H9 (cell line): ENCODE measurements around the gene SLCO4A1. TPM values are rescaled to one million over a fixed set of nuclear protein-coding genes. Genes with fewer than 3 reads are reported as not detected.
A peak's percentile ranks its signal among the peaks of the same experiment; 100 is the strongest.

Experiments
- DNase-seq: peaks from one replicate; pipeline ENCODE4 v3.0.0-alpha.2; 2017
- H2AFZ ChIP-seq: one replicate; pipeline ENCODE4 v1.6.1; 2013; ENCODE audit warnings: mild to moderate bottlenecking, low read length, control low read depth, moderate library complexity
- H2AK5ac ChIP-seq: 2 replicates; pipeline ENCODE4 v1.6.1; 2013; ENCODE audit warnings: low read length, control low read depth, mixed read lengths; ENCODE audit not compliant: insufficient read length
- H2BK120ac ChIP-seq: one replicate; pipeline ENCODE4 v1.6.1; 2013; ENCODE audit warnings: low read depth, mild to moderate bottlenecking, low read length, control low read depth, inconsistent platforms; ENCODE audit not compliant: poor library complexity, severe bottlenecking
- H2BK12ac ChIP-seq: 2 replicates; pipeline ENCODE4 v1.6.1; 2013; ENCODE audit warnings: low read length, control low read depth, mixed read lengths, low read depth; ENCODE audit not compliant: insufficient read length
- H2BK15ac ChIP-seq: 2 replicates; pipeline ENCODE4 v1.6.1; 2013; ENCODE audit warnings: low read depth, low read length, control low read depth
- H2BK20ac ChIP-seq: one replicate; pipeline ENCODE4 v1.6.1; 2013; ENCODE audit warnings: low read depth, mild to moderate bottlenecking, low read length, control low read depth, inconsistent platforms; ENCODE audit not compliant: poor library complexity, severe bottlenecking
- H2BK5ac ChIP-seq: 2 replicates; pipeline ENCODE4 v1.6.1; 2013; ENCODE audit warnings: low read length, control low read depth, mixed read lengths; ENCODE audit not compliant: insufficient read length
- H3K14ac ChIP-seq: 2 replicates; pipeline ENCODE4 v1.6.1; 2013; ENCODE audit warnings: low read length, control low read depth; ENCODE audit not compliant: insufficient read depth
- H3K18ac ChIP-seq: 2 replicates; pipeline ENCODE4 v1.6.1; 2013; ENCODE audit warnings: low read depth, mild to moderate bottlenecking, mixed read lengths, low read length, control low read depth; ENCODE audit not compliant: insufficient read length
- H3K23ac ChIP-seq: 2 replicates; pipeline ENCODE4 v1.6.1; 2013; ENCODE audit warnings: low read length, control low read depth, mixed read lengths, low read depth; ENCODE audit not compliant: insufficient read length
- H3K23me2 ChIP-seq: 2 replicates; pipeline ENCODE4 v1.6.1; 2013; ENCODE audit warnings: low read depth, mild to moderate bottlenecking, mixed read lengths, low read length, control low read depth; ENCODE audit not compliant: insufficient read length, poor library complexity, severe bottlenecking
- H3K27ac ChIP-seq: 2 replicates; pipeline ENCODE4 v1.5.1; 2013; ENCODE audit warnings: low read length, control low read depth, mixed read lengths, low read depth; ENCODE audit not compliant: insufficient read length
- H3K27me3 ChIP-seq: 2 replicates; pipeline ENCODE4 v1.6.1; 2013; ENCODE audit warnings: low read length, control low read depth, inconsistent platforms; ENCODE audit not compliant: insufficient read depth
- H3K4ac ChIP-seq: 2 replicates; pipeline ENCODE4 v1.6.1; 2013; ENCODE audit warnings: low read depth, mild to moderate bottlenecking, control low read depth, inconsistent platforms, low read length, moderate library complexity
- H3K4me1 ChIP-seq: 2 replicates; pipeline ENCODE4 v1.6.1; 2013; ENCODE audit warnings: low read length, control low read depth, inconsistent platforms; ENCODE audit not compliant: insufficient read depth
- H3K4me2 ChIP-seq: 2 replicates; pipeline ENCODE4 v1.6.1; 2013; ENCODE audit warnings: low read length, control low read depth, mixed read lengths; ENCODE audit not compliant: insufficient read length, insufficient read depth
- H3K56ac ChIP-seq: 2 replicates; pipeline ENCODE4 v1.6.1; 2013; ENCODE audit warnings: low read depth, mild to moderate bottlenecking, mixed read lengths, low read length, control low read depth; ENCODE audit not compliant: insufficient read length
- H3K79me1 ChIP-seq: 2 replicates; pipeline ENCODE4 v1.6.1; 2013; ENCODE audit warnings: low read depth, mild to moderate bottlenecking, moderate library complexity, low read length, control low read depth, inconsistent platforms; ENCODE audit not compliant: insufficient read depth, poor library complexity, severe bottlenecking
- H3K79me2 ChIP-seq: 2 replicates; pipeline ENCODE4 v1.6.1; 2013; ENCODE audit warnings: low read length, control low read depth, inconsistent platforms; ENCODE audit not compliant: insufficient read depth
- H3K9ac ChIP-seq: 2 replicates; pipeline ENCODE4 v1.6.1; 2013; ENCODE audit warnings: low read length, control low read depth, mixed read lengths; ENCODE audit not compliant: insufficient read length; ENCODE audit errors: extremely low read depth
- H3K9me3 ChIP-seq: one replicate; pipeline ENCODE4 v1.6.1; 2013; ENCODE audit warnings: low read depth, low read length, inconsistent platforms; ENCODE audit not compliant: control insufficient read depth
- H3T11ph ChIP-seq: one replicate; pipeline ENCODE4 v1.6.1; 2013; ENCODE audit warnings: mild to moderate bottlenecking, low read length, control low read depth, inconsistent platforms
- H4K20me1 ChIP-seq: one replicate; pipeline ENCODE4 v1.6.1; 2013; ENCODE audit not compliant: control insufficient read depth, insufficient read length, insufficient read depth
- H4K5ac ChIP-seq: 2 replicates; pipeline ENCODE4 v1.6.1; 2013; ENCODE audit warnings: low read depth, mild to moderate bottlenecking, mixed read lengths, low read length, control low read depth; ENCODE audit not compliant: insufficient read length
- H4K8ac ChIP-seq: replicated peaks from 2 replicates; pipeline ENCODE4 v1.6.1; 2013; ENCODE audit warnings: low read length, control low read depth, mixed read lengths, low read depth; ENCODE audit not compliant: insufficient read length
- H4K91ac ChIP-seq: 2 replicates; pipeline ENCODE4 v1.6.1; 2013; ENCODE audit warnings: low read depth, mild to moderate bottlenecking, moderate library complexity, mixed read lengths, low read length, control low read depth; ENCODE audit not compliant: insufficient read length
- H3K27ac Mint-ChIP-seq, 3 experiments: 2 replicates in 2 of 3; 3 replicates in 1 of 3; pipeline ENCODE4 v1.8.0; 2020 to 2021; ENCODE audit warnings: mixed read lengths in 3 of 3, mild to moderate bottlenecking in 1 of 3, moderate library complexity in 1 of 3
- H3K27me3 Mint-ChIP-seq: 2 replicates; pipeline ENCODE4 v1.8.0; 2021; ENCODE audit warnings: low read depth, mild to moderate bottlenecking, moderate library complexity, mixed read lengths
- H3K36me3 Mint-ChIP-seq, 3 experiments: 2 replicates in 2 of 3; 3 replicates in 1 of 3; pipeline ENCODE4 v1.8.0; 2020 to 2021; ENCODE audit warnings: low read depth in 3 of 3, mixed read lengths in 3 of 3; ENCODE audit not compliant: insufficient read depth in 1 of 3
- H3K4me1 Mint-ChIP-seq, 2 experiments: 2 replicates each; pipeline ENCODE4 v1.8.0; 2020; ENCODE audit warnings: mixed read lengths in 2 of 2
- H3K4me3 Mint-ChIP-seq, 2 experiments: 2 replicates in 1 of 2; 3 replicates in 1 of 2; pipeline ENCODE4 v1.8.0; 2020 to 2021; ENCODE audit warnings: mild to moderate bottlenecking in 2 of 2, mixed read lengths in 2 of 2, moderate library complexity in 1 of 2
- H3K9me3 Mint-ChIP-seq, 2 experiments: 2 replicates in 1 of 2; 3 replicates in 1 of 2; pipeline ENCODE4 v1.8.0; 2020; ENCODE audit warnings: mild to moderate bottlenecking in 2 of 2, mixed read lengths in 2 of 2, moderate library complexity in 1 of 2
- WGBS: extraction: QIAGEN DNeasy Blood & Tissue Kit; methylation state at CpG from one replicate; pipeline ENCODE4 v1.1.7; 2013; ENCODE audit warnings: missing lambda C conversion rate, low lambda C conversion rate, mixed read lengths; ENCODE audit not compliant: insufficient read length; ENCODE audit errors: extremely low coverage; 5-methylcytosine and 5-hydroxymethylcytosine counted together
- total RNA-seq: library from RNA; stranded (reverse); gene quantifications from 2 replicates; pipeline ENCODE4 v1.2.1, GENCODE V29; 2021
- TF ChIP-seq, protein P1 (sequence below): fragments of 200-600 bp; sonication (generic); conservative IDR thresholded peaks from 3 replicates; pipeline ENCODE4 v1.8.0; 2021; ENCODE audit warnings: antibody characterized with exemption, mild to moderate bottlenecking

SLCO4A1 gene
- total RNA-seq, 1 experiment from 2014 or later = 9.4 TPM

DNA sequence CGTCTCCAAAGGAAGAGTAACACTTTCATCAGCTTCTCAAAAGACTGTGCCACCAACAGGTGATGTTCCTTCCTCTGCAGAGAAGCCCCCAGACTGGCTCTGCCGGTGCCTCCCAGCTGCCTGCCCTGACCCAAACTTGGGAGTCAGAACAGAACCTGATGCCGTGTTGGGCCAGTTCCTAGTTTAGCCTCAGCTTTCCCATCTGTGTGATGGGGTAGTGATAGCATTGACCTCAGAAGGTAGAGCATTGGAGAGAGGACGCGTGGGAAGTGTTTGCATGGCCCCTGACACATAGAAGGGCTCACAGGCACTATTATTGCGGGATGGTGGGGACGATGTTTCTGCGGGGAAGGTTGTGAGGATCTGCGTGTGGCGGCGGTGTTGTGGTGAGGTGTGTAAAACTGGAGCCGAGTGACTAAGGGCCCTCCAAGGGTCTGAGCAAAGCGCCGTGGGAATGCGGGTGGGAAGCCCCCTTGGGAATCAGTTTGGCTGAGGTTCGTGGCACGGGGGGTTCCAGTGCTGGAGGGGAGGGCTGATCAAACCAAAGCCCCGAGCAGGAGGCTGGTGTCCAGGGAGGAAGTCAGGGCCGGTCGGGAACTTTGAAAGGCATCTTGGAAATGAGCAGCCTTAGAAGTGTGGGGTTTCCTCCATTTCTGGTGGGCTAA, 68.0 kb downstream of the SLCO4A1 start:
- no peak overlapping the region for H3T11ph ChIP-seq
- peaks cover 80% of the 10 kb centered on the region for H3K27me3 Mint-ChIP-seq
- peak overlapping the region in 1 of 2 experiments; percentile 41; a peak in 3 of 5 replicates for H3K4me3 Mint-ChIP-seq
- no peaks in the 10 kb centered on the region for H3K79me2 ChIP-seq
- H4K5ac ChIP-seq = no peak overlapping the region
- no peak overlapping the region for H4K8ac ChIP-seq
- peaks cover 0 to 2% of the 10 kb centered on the region in 2 experiments; a peak in 1 of 5 replicates for H3K9me3 Mint-ChIP-seq
- no peak overlapping the region for H2BK120ac ChIP-seq
- H4K91ac ChIP-seq = no peak overlapping the region
- peaks cover 15% of the 10 kb centered on the region for H3K23me2 ChIP-seq
- H3K14ac ChIP-seq = no peak overlapping the region
- H3K27ac ChIP-seq = no peak overlapping the region
- DNase-seq = no peak
- H3K9me3 ChIP-seq = no peaks in the 10 kb centered on the region
- no peak overlapping the region for H2AK5ac ChIP-seq
- no peak overlapping the region for H2BK5ac ChIP-seq
- peak overlapping the region in 1 of 3 experiments; percentile 1; a peak in 1 of 7 replicates for H3K27ac Mint-ChIP-seq
- H2BK20ac ChIP-seq = no peak overlapping the region
- no peak overlapping the region for H3K56ac ChIP-seq
- H2AFZ ChIP-seq = no peak overlapping the region
- no peaks in the 10 kb centered on the region for H3K4me1 ChIP-seq
- no peak overlapping the region for H2BK12ac ChIP-seq
- TF ChIP-seq, protein P1, sequence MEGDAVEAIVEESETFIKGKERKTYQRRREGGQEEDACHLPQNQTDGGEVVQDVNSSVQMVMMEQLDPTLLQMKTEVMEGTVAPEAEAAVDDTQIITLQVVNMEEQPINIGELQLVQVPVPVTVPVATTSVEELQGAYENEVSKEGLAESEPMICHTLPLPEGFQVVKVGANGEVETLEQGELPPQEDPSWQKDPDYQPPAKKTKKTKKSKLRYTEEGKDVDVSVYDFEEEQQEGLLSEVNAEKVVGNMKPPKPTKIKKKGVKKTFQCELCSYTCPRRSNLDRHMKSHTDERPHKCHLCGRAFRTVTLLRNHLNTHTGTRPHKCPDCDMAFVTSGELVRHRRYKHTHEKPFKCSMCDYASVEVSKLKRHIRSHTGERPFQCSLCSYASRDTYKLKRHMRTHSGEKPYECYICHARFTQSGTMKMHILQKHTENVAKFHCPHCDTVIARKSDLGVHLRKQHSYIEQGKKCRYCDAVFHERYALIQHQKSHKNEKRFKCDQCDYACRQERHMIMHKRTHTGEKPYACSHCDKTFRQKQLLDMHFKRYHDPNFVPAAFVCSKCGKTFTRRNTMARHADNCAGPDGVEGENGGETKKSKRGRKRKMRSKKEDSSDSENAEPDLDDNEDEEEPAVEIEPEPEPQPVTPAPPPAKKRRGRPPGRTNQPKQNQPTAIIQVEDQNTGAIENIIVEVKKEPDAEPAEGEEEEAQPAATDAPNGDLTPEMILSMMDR = no peak
- peaks cover 12% of the 10 kb centered on the region; the same call in 1 of the 2 replicates for H3K27me3 ChIP-seq
- no peak overlapping the region for H3K9ac ChIP-seq
- no peak overlapping the region for H3K4ac ChIP-seq
- peaks cover 5 to 12% of the 10 kb centered on the region in 2 experiments for H3K4me1 Mint-ChIP-seq
- no CpG with 5 or more reads among the region's 20 CpGs for WGBS
- H3K4me2 ChIP-seq = no peak overlapping the region
- H3K36me3 Mint-ChIP-seq = no peaks in the 10 kb centered on the region
- no peak overlapping the region for H2BK15ac ChIP-seq
- H3K23ac ChIP-seq = no peak overlapping the region
- no peaks in the 10 kb centered on the region for H3K79me1 ChIP-seq
- H3K18ac ChIP-seq = no peak overlapping the region
- H4K20me1 ChIP-seq = peaks cover 6% of the 10 kb centered on the region
